ELF-1 (cell line): ENCODE measurements around the gene NOC3L.
"Not testable (repeated sequence)": the region's sequence is repeated elsewhere in the genome, so short reads cannot be mapped to it uniquely, and the experiment has no call there.

Experiments used
- DNase-seq: peaks from one replicate; pipeline ENCODE4 v3.0.0-alpha.2; 2016; ENCODE audit warnings: low read depth, low spot score

NOC3L gene

GRCh38 chr10:94362360-94363250 lies at the start of gene NOC3L:
NOC3L (minus strand) TSS chr10:94362939; CDS start chr10:94362838, 101 bp downstream.
- peak; percentile 97 for DNase-seq

- DNase-seq, result no peak
These were observed 49.7 kb upstream of the NOC3L start for GRCh38 chr10:94412449-94412848.

DNA sequence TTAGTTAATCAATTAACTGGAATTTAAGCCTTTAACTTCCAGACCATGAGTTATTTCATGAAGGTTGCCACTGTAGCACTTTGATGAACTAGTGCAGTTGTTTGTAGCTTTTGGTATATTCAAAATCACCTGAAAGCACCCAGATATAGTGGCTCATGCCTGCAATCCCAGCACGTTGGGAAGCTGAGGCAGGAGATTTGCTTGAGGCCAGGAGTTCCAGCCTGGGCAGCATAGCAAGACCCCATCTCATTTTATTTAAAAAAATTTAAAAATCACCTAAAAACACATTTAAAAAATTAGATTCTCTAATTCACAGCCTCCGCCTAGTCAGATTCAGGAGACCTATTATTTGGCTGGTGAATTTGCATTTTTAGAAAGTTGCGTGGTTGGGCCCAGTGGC lies 48.6 kb upstream of the NOC3L start:
- no peak for DNase-seq

DNA sequence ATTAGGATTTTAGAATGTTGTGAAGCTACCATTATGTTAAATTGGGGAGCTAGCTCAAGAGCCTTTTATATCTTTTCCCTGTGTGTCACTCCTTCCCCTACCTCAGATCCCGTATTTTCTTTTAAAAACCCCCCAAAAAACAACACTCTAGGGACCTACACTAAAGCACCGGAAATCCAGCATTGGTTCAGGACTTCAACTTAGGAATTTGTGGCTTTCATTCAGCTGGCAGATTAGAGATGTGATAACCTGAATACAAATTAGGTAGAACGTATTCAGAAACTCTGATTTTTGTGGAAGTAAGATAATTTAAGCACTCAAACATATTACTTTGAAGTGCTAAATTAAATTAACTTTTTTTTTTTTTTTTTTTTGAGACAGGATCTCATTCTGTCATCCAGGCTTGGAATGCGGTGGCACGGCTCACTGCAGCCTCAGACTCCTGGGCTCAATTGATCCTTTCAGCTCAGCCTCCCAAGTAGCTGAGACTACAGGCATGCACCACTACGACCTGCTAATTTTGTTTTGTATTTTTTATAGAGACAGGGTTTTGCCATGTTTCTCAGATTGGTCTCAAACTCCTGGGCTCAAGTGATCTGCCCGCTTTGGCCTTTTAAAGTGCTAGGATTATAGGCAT lies 46.4 kb upstream of the NOC3L start:
- DNase-seq, result peak; percentile 23

GRCh38 chr10:94407668-94408067 lies 44.9 kb upstream of the NOC3L start:
- no peak for DNase-seq

- DNase-seq, result no peak
These were observed 42.7 kb upstream of the NOC3L start for GRCh38 chr10:94405406-94405805.

GRCh38 chr10:94403380-94404213 lies 40.9 kb upstream of the NOC3L start:
- DNase-seq, result peak; percentile 63

- DNase-seq, result peak; percentile 60
These were observed 40.2 kb upstream of the NOC3L start for GRCh38 chr10:94402843-94403379.

- DNase-seq, result peak; percentile 95
These were observed 39.6 kb upstream of the NOC3L start, which contains the start of gene TBC1D12 for GRCh38 chr10:94402204-94402842. TBC1D12 (plus strand) TSS chr10:94402541; CDS start chr10:94402614, 73 bp downstream.

GRCh38 chr10:94398762-94399161 lies 36.0 kb upstream of the NOC3L start:
- DNase-seq, result no peak

DNA sequence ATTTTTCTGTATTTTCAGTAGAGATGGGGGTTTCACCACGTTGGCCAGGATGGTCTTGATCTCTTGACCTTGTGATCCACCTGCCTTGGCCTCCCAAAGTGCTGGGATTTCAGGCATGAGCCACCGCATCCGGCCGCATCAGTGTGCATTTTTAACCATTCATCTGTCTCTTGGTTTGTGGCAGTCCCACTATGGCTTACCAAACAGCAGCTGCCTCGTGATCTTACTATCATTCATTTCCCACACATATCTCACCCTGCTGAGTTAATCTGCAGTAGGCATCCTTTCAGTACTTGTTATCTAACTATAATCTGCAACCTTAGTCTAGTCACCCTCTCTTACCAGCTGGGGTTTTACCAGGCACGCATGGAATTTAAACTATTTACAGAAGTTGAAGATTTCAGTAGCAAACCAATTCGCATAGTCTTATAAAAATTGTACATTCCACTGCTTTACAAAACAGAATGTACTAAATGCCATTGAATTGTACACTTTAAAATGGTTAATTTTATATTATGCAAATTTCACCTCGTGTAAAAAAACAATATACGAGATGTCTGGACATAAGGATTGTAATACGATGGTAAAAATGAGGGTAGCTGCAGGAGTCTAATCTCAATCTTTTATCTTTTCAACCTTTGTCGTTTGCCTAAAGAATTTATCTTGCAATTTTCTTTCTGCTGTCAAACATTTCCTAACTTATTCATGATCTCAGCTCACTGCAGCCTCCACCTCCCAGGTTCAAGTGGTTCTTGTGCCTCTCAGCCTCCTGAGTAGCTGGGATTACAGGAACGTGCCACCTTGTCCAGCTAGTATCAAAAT lies 35.0 kb upstream of the NOC3L start:
- DNase-seq, result peak; percentile 3

DNA sequence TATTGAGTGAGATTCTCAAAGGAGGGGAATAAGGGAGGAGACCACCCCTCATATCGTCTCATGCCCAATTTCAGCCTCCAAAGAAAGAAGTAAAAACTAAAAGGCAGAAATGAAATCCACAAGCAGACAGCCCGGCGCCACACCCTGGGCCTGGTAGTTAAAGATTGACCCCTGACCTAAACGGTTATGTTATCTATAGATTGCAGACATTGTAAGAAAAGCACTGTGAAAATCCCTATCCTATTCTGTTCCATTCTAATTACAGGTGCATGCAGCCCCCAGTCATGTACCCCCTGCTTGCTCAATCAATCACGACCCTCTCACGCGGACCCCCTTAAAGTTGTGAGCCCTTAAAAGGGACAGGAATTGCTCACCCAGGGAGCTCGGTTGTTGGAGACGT lies 29.4 kb upstream of the NOC3L start:
- DNase-seq, result not testable (repeated sequence)

DNA sequence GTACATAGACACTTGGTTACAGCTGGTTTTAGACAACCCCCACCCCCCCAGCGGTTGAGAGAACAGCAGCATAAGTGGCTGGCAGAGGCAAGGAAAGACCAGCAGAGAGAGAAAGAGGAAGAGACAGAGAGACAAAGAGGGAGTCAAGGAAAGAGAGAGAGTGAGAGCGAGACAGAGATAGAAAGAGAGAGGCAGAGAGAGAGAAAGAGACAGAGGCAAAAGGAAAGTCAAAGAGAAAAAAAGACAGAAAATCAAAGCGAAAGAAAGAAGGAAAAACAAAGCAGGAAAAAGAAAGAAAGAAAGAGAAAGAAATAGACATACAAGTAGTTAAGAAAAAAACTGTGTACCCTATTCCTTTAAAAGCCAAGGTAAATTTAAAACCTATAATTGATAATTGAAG lies 23.0 kb upstream of the NOC3L start:
- not testable (repeated sequence) for DNase-seq

- DNase-seq, result no peak
These were observed 20.8 kb upstream of the NOC3L start for GRCh38 chr10:94383530-94383929.

- DNase-seq, result no peak
These were observed 14.1 kb upstream of the NOC3L start for GRCh38 chr10:94376865-94377264.

DNA sequence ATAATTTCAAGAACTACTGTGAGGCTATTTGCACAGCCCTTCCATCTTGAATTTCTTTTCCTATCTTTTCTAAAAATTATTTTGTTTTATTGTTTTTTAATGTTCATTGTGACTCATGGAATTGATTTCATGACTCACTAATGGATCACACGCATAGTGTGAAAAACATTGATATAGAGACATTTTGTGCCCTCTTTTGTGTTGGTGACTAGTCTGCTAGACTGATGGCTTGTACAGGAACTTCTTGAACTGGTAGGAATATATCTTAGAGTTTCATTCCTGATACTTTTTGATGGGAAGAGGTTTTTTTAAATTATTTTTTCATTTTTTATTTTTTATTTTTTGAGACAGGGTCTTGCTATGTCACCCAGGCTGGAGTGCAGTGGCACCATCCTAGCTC lies 12.6 kb upstream of the NOC3L start:
- DNase-seq, result no peak

DNA sequence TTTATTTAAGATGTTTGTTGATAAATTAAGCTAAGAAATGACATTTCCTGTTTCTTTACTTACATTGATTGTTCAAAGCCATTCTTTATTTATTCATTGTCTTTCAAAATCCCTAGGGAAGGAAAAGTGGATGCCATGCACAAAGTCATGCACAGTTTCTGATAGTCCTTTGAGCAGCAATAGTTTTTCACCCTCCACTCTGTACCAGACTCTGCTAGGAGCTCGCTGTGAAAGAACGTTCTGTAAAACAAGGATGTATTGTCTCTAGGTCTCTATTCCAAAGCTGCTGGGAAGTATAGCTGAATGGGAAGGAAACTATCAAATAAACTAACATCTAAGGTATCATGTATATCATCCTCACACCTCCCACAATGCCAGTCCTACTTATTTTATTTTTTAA lies 7.8 kb upstream of the NOC3L start:
- no peak for DNase-seq

DNA sequence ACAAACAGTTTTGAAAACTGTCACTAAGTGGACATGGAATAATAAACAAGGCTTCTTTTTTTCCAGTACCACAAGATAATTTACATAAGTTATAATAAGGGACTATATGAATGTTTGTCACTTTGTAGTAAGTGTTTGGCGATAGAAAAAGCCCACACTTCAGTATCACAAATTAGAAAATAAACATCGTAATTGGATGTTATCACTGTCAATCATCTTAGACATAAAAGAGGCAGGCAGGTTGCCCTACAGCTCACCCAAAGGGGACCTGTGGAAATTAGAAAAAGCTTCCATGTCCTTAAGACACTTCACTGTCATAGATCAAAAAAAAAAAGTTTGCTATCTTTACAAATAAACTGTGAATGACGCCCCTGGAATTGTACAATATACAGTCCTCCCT lies 3.6 kb upstream of the NOC3L start:
- DNase-seq, result no peak

GRCh38 chr10:94364482-94364881 lies 1.7 kb upstream of the NOC3L start:
- no peak for DNase-seq

GRCh38 chr10:94363251-94363565 lies 469 bp upstream of the NOC3L start:
- DNase-seq, result no peak
